OCI-LY1 (cell line): ENCODE data around the gene EPHX1.

Experiments used
- H2AFZ ChIP-seq: fragments of 200-600 bp; sonication (generic), shearing (Covaris generic); 2 replicates; pipeline ENCODE4 v1.6.0; 2014; ENCODE audit warnings: antibody characterized with exemption, mild to moderate bottlenecking, low read length
- H3F3A ChIP-seq: fragments of 200-600 bp; sonication (generic), shearing (Covaris generic); 2 replicates; pipeline ENCODE4 v1.6.0; 2014; ENCODE audit warnings: mild to moderate bottlenecking, antibody characterized with exemption, low read length, moderate library complexity; ENCODE audit not compliant: insufficient read depth
- H3K27ac ChIP-seq: fragments of 200-600 bp; sonication (generic); 2 replicates; pipeline ENCODE4 v1.5.1; 2014; ENCODE audit warnings: low read length, mixed run types, mild to moderate bottlenecking, low read depth; ENCODE audit not compliant: poor library complexity, severe bottlenecking
- H3K27me3 ChIP-seq: fragments of 200-600 bp; sonication (generic); 2 replicates; pipeline ENCODE4 v1.6.0; 2014; ENCODE audit warnings: antibody characterized with exemption, mild to moderate bottlenecking, low read length, moderate library complexity; ENCODE audit not compliant: insufficient read depth
- H3K36me3 ChIP-seq: fragments of 200-600 bp; sonication (generic); 2 replicates; pipeline ENCODE4 v1.6.1; 2014; ENCODE audit warnings: mild to moderate bottlenecking, antibody characterized with exemption, low read length, moderate library complexity, mixed read lengths; ENCODE audit not compliant: insufficient read depth
- H3K4me1 ChIP-seq: fragments of 200-600 bp; sonication (generic); 2 replicates; pipeline ENCODE4 v1.5.1; 2014; ENCODE audit warnings: mild to moderate bottlenecking, low read length, moderate library complexity; ENCODE audit not compliant: insufficient read depth, severe bottlenecking
- H3K4me2 ChIP-seq: fragments of 200-600 bp; sonication (generic), shearing (Covaris generic); 2 replicates; pipeline ENCODE4 v1.6.1; 2014; ENCODE audit warnings: low read length
- H3K4me3 ChIP-seq: fragments of 200-600 bp; sonication (generic); 2 replicates; pipeline ENCODE4 v1.5.1; 2014; ENCODE audit warnings: low read length, low read depth, mild to moderate bottlenecking, mixed read lengths; ENCODE audit not compliant: poor library complexity, severe bottlenecking
- H3K79me2 ChIP-seq: fragments of 200-600 bp; shearing (Covaris generic); 2 replicates; pipeline ENCODE4 v1.6.1; 2016; ENCODE audit warnings: mixed run types, low read length, mixed read lengths; ENCODE audit not compliant: insufficient read depth
- H3K9ac ChIP-seq: fragments of 200-600 bp; sonication (generic), shearing (Covaris generic); 2 replicates; pipeline ENCODE4 v1.6.1; 2014; ENCODE audit warnings: mild to moderate bottlenecking, low read length, mixed read lengths
- H3K9me2 ChIP-seq: fragments of 200-600 bp; sonication (generic), shearing (Covaris generic); 2 replicates; pipeline ENCODE4 v1.6.1; 2014; ENCODE audit warnings: low read depth, mild to moderate bottlenecking, low read length, mixed read lengths
- H3K9me3 ChIP-seq: fragments of 200-600 bp; shearing (Covaris generic); 2 replicates; pipeline ENCODE4 v1.6.1; 2014; ENCODE audit warnings: low read length, mixed read lengths
- H4K20me1 ChIP-seq: fragments of 200-600 bp; sonication (generic), shearing (Covaris generic); 2 replicates; pipeline ENCODE4 v1.6.0; 2016; ENCODE audit warnings: mild to moderate bottlenecking, low read length; ENCODE audit not compliant: insufficient read depth
- CTCF ChIP-seq: fragments of 200-600 bp; sonication (generic), shearing (Covaris generic); IDR thresholded peaks from 2 replicates; pipeline ENCODE4 v1.5.1; 2017; ENCODE audit warnings: mild to moderate bottlenecking, antibody characterized with exemption, low read length, moderate library complexity, mixed read lengths
- EZH2 ChIP-seq: fragments of 200-600 bp; sonication (generic), shearing (Covaris generic); IDR thresholded peaks from 2 replicates; pipeline ENCODE4 v1.8.0; 2017; ENCODE audit warnings: borderline replicate concordance, mixed run types, mild to moderate bottlenecking, antibody characterized with exemption, low read length, moderate library complexity, mixed read lengths

EPHX1 gene

GRCh38 chr1:225766967-225767633 is 42.8 kb upstream of the EPHX1 start:
- H3K36me3 ChIP-seq: no peaks in the 10 kb centered on the region

GRCh38 chr1:225767634-225768540 is 42.0 kb upstream of the EPHX1 start:
- no peak overlapping the region for H2AFZ ChIP-seq
- no peaks in the 10 kb centered on the region for H3K9me3 ChIP-seq
- H4K20me1 ChIP-seq: no peaks in the 10 kb centered on the region
- no peaks in the 10 kb centered on the region for H3K79me2 ChIP-seq
- H3F3A ChIP-seq: no peaks in the 10 kb centered on the region
- no peak for TF ChIP-seq CTCF
- no peak for TF ChIP-seq EZH2
- no peak overlapping the region for H3K9ac ChIP-seq
- no peak overlapping the region for H3K4me2 ChIP-seq
- H3K4me1 ChIP-seq: no peaks in the 10 kb centered on the region
- no peaks in the 10 kb centered on the region for H3K36me3 ChIP-seq
- H3K27ac ChIP-seq: no peak overlapping the region
- H3K9me2 ChIP-seq: no peaks in the 10 kb centered on the region
- H3K4me3 ChIP-seq: no peak overlapping the region
- H3K27me3 ChIP-seq: no peaks in the 10 kb centered on the region; the same call in 1 of the 2 replicates

More at GRCh38 chr1:225766967-225767633, 42.8 kb upstream of the EPHX1 start:
- no peak for TF ChIP-seq EZH2
- no peak for TF ChIP-seq CTCF
- Histone ChIP-seq H3K4me3 (no peak overlapping the region), H3K9ac (no peak overlapping the region), H3F3A (no peaks in the 10 kb centered on the region), H3K4me2 (no peak overlapping the region), H3K27ac (no peak overlapping the region), H3K79me2 (no peaks in the 10 kb centered on the region), H2AFZ (no peak overlapping the region), H4K20me1 (no peaks in the 10 kb centered on the region), H3K9me2 (no peaks in the 10 kb centered on the region), H3K9me3 (no peaks in the 10 kb centered on the region), H3K27me3 (no peaks in the 10 kb centered on the region; the same call in 1 of the 2 replicates), H3K4me1 (no peaks in the 10 kb centered on the region)

GRCh38 chr1:225768662-225769426 is 41.1 kb upstream of the EPHX1 start:
- H3K9me3 ChIP-seq: no peaks in the 10 kb centered on the region
- no peak overlapping the region for H3K27ac ChIP-seq
- H2AFZ ChIP-seq: no peak overlapping the region
- no peaks in the 10 kb centered on the region for H4K20me1 ChIP-seq
- H3K4me1 ChIP-seq: no peaks in the 10 kb centered on the region
- no peaks in the 10 kb centered on the region for H3K9me2 ChIP-seq
- no peak overlapping the region for H3K4me3 ChIP-seq
- H3F3A ChIP-seq: no peaks in the 10 kb centered on the region
- H3K9ac ChIP-seq: no peak overlapping the region
- no peaks in the 10 kb centered on the region for H3K36me3 ChIP-seq
- TF ChIP-seq CTCF (no peak), EZH2 (no peak)
- no peaks in the 10 kb centered on the region; the same call in 1 of the 2 replicates for H3K27me3 ChIP-seq
- no peak overlapping the region for H3K4me2 ChIP-seq
- no peaks in the 10 kb centered on the region for H3K79me2 ChIP-seq
